ENCODE measurements around the gene PRRX1.

The PRRX1 gene

DNA sequence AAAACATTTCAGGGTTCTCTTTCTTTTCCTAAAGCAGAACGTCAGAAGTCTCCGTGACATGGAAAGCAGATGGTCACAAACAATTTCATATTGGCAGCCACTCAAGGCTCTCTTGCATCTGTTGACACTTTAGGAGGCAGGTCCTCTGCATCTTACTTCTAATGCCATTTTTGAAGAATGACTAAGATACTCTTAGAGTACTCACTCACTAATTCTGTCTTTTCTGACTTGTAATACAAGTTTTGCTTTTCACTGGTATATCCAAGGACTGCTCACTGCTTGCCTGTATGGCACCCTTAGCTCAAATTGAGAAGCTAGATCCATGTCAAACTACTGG lies 68.3 kb downstream of the PRRX1 start:
- no peak for TF ChIP-seq CTCF (IDR thresholded peaks at IDR 0.05; ENCODE audit: low read depth, low read length)
- H3K4me3 ChIP-seq (ENCODE audit: low read depth, low read length), result no peak overlapping the region

GRCh38 chr1:170734412-170735175 lies 70.7 kb downstream of the PRRX1 start:
- TF ChIP-seq CTCF (IDR thresholded peaks at IDR 0.05; ENCODE audit: low read depth, low read length), result no peak
- no peak overlapping the region for H3K4me3 ChIP-seq (ENCODE audit: low read depth, low read length)

GRCh38 chr1:170735366-170736263 lies 71.7 kb downstream of the PRRX1 start:
- TF ChIP-seq CTCF (IDR thresholded peaks at IDR 0.05; ENCODE audit: low read depth, low read length), result no peak
- no peak overlapping the region for H3K4me3 ChIP-seq (ENCODE audit: low read depth, low read length)

- TF ChIP-seq CTCF (IDR thresholded peaks at IDR 0.05; ENCODE audit: low read depth, low read length), result no peak
- H3K4me3 ChIP-seq (ENCODE audit: low read depth, low read length), result no peak overlapping the region
Measured at GRCh38 chr1:170739803-170740202, 75.9 kb downstream of the PRRX1 start.

- no peak overlapping the region for H3K4me3 ChIP-seq (ENCODE audit: low read depth, low read length)
- TF ChIP-seq CTCF (IDR thresholded peaks at IDR 0.05; ENCODE audit: low read depth, low read length), result no peak
Measured at GRCh38 chr1:170741678-170742077, 77.7 kb downstream of the PRRX1 start.

DNA sequence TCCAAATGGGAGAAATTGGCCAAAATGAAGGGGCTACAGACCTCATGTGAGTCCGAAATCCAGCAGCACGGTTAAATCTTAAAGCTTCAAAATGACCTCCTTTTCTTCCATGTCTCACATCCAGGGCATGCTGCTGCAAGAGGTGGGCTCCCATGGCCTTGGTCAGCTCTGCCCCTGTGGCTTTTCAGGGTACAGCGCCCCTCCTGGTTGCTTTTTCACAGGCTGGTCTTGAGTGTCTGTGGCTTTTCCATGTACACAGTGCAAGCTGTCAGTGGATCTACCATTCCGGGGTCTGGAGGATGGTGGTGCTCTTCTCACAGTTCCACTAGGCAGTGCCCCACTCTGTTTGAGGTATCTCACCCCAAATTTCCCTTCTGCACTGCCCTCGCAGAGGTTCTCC lies 78.7 kb downstream of the PRRX1 start:
- H3K4me3 ChIP-seq (ENCODE audit: low read depth, low read length), result no peak overlapping the region
- TF ChIP-seq CTCF (IDR thresholded peaks at IDR 0.05; ENCODE audit: low read depth, low read length), result no peak

DNA sequence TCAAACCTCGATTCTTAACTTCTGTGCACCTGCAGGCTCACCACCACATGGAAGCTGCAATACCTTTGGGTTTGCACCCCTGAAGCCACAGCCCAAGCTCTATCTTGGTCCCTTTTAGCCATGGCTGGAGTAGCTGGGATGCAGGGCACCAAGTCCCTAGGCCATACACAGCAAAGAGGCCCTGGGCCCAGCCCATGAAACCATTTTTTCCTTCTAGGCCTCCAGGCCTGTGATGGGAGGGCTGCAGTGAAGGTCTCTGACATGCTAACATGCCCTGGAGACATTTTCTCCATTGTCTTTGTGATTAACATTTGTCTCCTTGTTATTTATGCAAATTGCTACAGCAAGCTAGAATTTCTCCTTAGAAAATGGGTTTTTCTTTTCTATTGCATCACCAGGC lies 79.2 kb downstream of the PRRX1 start:
- no peak for TF ChIP-seq CTCF (IDR thresholded peaks at IDR 0.05; ENCODE audit: low read depth, low read length)

More for the DNA sequence above, 79.2 kb downstream of the PRRX1 start:
- H3K4me3 ChIP-seq (ENCODE audit: low read depth, low read length), result no peak overlapping the region
